Measurements from ENCODE around the gene CENPS.

GRCh38 chr1:10449751-10450150 is 19.5 kb downstream of the CENPS start, which contains the start of gene CORT:
- TF ChIP-seq EZH2 (IDR thresholded peaks at IDR 0.05; ENCODE audit: insufficient read depth, poor library complexity, severe bottlenecking) (no peak), EZH2phosphoT487 (IDR thresholded peaks at IDR 0.05; ENCODE audit: insufficient read depth, low read depth) (no peak)
